Measurements from ENCODE around the gene NPY1R.

DNA sequence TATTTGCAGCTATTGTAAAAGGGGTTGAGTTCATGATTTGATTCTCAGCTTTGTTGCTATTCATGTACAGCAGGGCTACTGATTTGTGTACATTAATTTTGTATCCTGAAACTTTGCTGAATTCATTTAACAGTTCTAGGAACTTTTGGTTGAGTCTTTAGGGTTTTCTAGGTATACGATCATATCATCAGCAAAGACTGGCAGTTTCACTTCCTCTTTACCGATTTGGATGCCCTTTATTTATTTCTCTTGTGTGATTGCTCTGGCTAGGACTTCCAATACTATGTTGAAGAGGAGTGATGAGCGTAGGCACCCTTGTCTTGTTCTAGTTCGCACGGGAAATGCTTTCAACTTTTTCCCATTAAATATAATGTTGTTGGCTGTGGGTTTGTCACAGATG, 48.1 kb downstream of the NPY1R start:
- TF ChIP-seq POLR2A (IDR thresholded peaks at IDR 0.05), result no peak
- TF ChIP-seq, protein P1, sequence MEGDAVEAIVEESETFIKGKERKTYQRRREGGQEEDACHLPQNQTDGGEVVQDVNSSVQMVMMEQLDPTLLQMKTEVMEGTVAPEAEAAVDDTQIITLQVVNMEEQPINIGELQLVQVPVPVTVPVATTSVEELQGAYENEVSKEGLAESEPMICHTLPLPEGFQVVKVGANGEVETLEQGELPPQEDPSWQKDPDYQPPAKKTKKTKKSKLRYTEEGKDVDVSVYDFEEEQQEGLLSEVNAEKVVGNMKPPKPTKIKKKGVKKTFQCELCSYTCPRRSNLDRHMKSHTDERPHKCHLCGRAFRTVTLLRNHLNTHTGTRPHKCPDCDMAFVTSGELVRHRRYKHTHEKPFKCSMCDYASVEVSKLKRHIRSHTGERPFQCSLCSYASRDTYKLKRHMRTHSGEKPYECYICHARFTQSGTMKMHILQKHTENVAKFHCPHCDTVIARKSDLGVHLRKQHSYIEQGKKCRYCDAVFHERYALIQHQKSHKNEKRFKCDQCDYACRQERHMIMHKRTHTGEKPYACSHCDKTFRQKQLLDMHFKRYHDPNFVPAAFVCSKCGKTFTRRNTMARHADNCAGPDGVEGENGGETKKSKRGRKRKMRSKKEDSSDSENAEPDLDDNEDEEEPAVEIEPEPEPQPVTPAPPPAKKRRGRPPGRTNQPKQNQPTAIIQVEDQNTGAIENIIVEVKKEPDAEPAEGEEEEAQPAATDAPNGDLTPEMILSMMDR (IDR thresholded peaks at IDR 0.05), result no peak
